KMS-11 (cell line): ENCODE data around the gene NAT8L.
"Not testable (repeated sequence)": the region's sequence is repeated elsewhere in the genome, so short reads cannot be mapped to it uniquely, and the experiment has no call there.

Experiments
- H2AFZ ChIP-seq: fragments of 200-600 bp; sonication (generic); 2 replicates; pipeline ENCODE4 v1.6.1; 2016; ENCODE audit warnings: antibody characterized with exemption, mixed run types, low read depth
- H3K27ac ChIP-seq: fragments of 200-600 bp; sonication (generic); 2 replicates; pipeline ENCODE4 v1.6.1; 2016; ENCODE audit warnings: mild to moderate bottlenecking, mixed run types
- H3K27me3 ChIP-seq: fragments of 200-600 bp; sonication (generic); 2 replicates; pipeline ENCODE4 v1.6.1; 2017; ENCODE audit warnings: mild to moderate bottlenecking, low read depth, mixed run types, moderate library complexity; ENCODE audit not compliant: insufficient read depth
- H3K36me3 ChIP-seq: fragments of 200-600 bp; sonication (generic); 2 replicates; pipeline ENCODE4 v1.6.1; 2017; ENCODE audit warnings: mild to moderate bottlenecking, mixed run types; ENCODE audit not compliant: insufficient read depth
- H3K4me1 ChIP-seq: fragments of 200-600 bp; sonication (generic); 2 replicates; pipeline ENCODE4 v1.6.1; 2016; ENCODE audit warnings: mild to moderate bottlenecking, low read depth, mixed run types; ENCODE audit not compliant: poor library complexity, severe bottlenecking
- H3K4me2 ChIP-seq: fragments of 200-600 bp; sonication (generic); 2 replicates; pipeline ENCODE4 v1.7.0; 2016; ENCODE audit warnings: mild to moderate bottlenecking, mixed run types
- H3K4me3 ChIP-seq: fragments of 200-600 bp; sonication (generic); IDR thresholded peaks from 2 replicates; pipeline ENCODE4 v1.6.1; 2017; ENCODE audit warnings: low read depth, low read length, mixed read lengths; ENCODE audit not compliant: insufficient read depth
- H3K79me2 ChIP-seq: fragments of 200-600 bp; sonication (generic); 2 replicates; pipeline ENCODE4 v1.6.1; 2016; ENCODE audit warnings: low read depth, mixed run types; ENCODE audit not compliant: insufficient read depth
- H3K9ac ChIP-seq: fragments of 200-600 bp; sonication (generic); 2 replicates; pipeline ENCODE4 v1.6.1; 2016; ENCODE audit warnings: mild to moderate bottlenecking, mixed run types
- H4K20me1 ChIP-seq: fragments of 200-600 bp; sonication (generic); 2 replicates; pipeline ENCODE4 v1.6.1; 2016; ENCODE audit warnings: mild to moderate bottlenecking, mixed run types; ENCODE audit not compliant: insufficient read depth
- TF ChIP-seq, protein P1 (sequence below): fragments of 200-600 bp; sonication (generic); conservative IDR thresholded peaks from 2 replicates; pipeline ENCODE4 v1.6.1; 2017; ENCODE audit warnings: low read depth, mild to moderate bottlenecking, antibody characterized with exemption, low read length, moderate library complexity, mixed read lengths

NAT8L gene, protein sequence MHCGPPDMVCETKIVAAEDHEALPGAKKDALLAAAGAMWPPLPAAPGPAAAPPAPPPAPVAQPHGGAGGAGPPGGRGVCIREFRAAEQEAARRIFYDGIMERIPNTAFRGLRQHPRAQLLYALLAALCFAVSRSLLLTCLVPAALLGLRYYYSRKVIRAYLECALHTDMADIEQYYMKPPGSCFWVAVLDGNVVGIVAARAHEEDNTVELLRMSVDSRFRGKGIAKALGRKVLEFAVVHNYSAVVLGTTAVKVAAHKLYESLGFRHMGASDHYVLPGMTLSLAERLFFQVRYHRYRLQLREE

DNA sequence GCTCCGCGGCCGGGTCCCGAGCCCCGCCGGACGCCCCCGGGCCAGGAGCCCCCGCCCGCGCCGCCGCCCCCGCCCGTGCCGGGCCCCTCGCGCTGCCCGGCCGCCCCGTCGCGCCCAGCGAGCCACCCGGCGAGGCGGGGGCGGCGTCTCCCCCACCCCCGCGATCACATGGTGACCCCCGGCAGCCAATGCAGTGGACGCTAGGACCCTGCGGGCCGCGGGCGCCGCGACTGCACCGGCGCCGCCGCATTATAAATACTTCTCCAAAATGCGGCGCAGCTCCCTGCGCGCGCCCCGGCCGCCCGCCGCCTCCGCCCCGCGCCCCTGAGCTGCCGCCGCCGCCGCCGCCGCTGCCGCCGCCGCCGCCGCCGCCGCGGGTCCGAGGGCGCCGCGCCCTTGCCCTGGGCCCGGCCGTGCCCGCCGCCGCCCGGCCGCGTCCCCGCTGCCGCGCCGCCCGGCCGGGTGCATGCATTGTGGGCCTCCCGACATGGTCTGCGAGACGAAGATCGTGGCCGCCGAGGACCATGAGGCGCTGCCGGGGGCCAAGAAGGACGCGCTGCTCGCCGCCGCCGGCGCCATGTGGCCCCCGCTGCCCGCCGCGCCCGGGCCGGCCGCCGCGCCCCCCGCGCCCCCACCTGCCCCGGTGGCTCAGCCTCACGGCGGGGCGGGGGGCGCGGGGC lies at the start of gene NAT8L:
NAT8L (plus strand) TSS at position 282 of the 680 bp plus-strand sequence; CDS start at position 467, 185 bp downstream.
- H3K9ac ChIP-seq: no peak within 1 kb of the TSS
- no peak within 1 kb of the TSS for H2AFZ ChIP-seq
- H3K4me2 ChIP-seq: no peak within 1 kb of the TSS
- H3K27me3 ChIP-seq: no peaks in the 10 kb centered on the region
- no peaks in the 10 kb centered on the region for H3K4me1 ChIP-seq
- TF ChIP-seq, protein P1, sequence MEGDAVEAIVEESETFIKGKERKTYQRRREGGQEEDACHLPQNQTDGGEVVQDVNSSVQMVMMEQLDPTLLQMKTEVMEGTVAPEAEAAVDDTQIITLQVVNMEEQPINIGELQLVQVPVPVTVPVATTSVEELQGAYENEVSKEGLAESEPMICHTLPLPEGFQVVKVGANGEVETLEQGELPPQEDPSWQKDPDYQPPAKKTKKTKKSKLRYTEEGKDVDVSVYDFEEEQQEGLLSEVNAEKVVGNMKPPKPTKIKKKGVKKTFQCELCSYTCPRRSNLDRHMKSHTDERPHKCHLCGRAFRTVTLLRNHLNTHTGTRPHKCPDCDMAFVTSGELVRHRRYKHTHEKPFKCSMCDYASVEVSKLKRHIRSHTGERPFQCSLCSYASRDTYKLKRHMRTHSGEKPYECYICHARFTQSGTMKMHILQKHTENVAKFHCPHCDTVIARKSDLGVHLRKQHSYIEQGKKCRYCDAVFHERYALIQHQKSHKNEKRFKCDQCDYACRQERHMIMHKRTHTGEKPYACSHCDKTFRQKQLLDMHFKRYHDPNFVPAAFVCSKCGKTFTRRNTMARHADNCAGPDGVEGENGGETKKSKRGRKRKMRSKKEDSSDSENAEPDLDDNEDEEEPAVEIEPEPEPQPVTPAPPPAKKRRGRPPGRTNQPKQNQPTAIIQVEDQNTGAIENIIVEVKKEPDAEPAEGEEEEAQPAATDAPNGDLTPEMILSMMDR: no peak
- no peak within 1 kb of the TSS for H3K4me3 ChIP-seq
- no peaks in the 10 kb centered on the region for H4K20me1 ChIP-seq
- H3K79me2 ChIP-seq: no peaks in the 10 kb centered on the region
- H3K27ac ChIP-seq: no peak within 1 kb of the TSS
- no peaks in the 10 kb centered on the region for H3K36me3 ChIP-seq

DNA sequence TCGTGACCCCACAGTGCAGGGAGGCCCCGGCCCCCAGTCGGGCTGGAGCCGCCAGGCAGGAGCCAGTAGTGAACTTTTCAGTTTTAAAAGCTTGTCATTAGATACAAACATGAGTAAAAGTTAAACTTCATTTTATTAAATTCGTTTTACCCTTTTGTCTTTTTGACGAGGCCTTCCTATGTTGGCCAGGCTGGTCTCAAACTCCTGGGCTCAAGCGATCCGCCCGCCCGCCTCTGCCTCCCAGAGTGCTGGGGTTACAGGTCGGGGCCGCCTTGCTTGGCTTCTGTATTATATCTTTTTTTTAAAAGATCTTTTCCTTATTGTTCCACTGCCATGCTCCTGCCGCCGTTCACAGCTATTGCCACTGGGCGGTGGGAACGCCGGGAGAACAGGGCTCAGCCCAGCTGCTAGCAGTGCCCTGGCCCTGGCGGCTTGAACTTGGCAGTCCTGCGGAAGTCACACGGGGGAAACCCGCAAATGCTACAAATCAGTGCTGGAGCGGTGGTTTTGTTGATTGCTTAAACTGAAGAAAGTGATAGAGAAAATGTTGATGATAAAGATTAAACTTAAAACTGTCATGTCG lies 49.4 kb upstream of the NAT8L start:
- TF ChIP-seq, protein P1: no peak
- H4K20me1 ChIP-seq: no peaks in the 10 kb centered on the region
- peak overlapping the region; percentile 49 for H3K4me3 ChIP-seq
- peaks cover 26% of the 10 kb centered on the region for H3K79me2 ChIP-seq
- H3K27me3 ChIP-seq: no peaks in the 10 kb centered on the region
- H3K4me2 ChIP-seq: peak overlapping the region; percentile 25; the same call in 1 of the 2 replicates
- peak overlapping the region; percentile 73 for H2AFZ ChIP-seq
- H3K4me1 ChIP-seq: peaks cover 10% of the 10 kb centered on the region
- H3K9ac ChIP-seq: peak overlapping the region; percentile 96; the same call in 1 of the 2 replicates
- H3K36me3 ChIP-seq: no peaks in the 10 kb centered on the region
- H3K27ac ChIP-seq: peak overlapping the region; percentile 99

DNA sequence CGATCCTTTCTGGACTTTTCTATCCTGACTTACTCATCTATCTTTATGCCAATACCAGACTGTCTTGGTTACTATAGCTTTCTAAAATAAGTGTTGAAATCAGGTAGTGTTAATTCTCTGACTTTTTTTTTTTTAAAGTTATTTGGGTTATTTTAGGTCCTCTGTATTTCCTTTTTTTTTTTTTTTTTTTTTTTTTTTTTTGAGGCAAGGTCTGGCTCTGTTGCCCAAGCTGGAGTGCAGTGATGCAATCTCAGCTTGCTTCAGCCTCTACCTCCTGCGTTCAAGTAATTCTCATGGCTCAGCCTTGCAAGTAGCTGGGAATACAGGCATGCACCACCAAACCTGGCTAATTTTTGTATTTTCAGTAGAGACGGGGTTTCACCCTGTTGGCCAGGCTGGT lies 47.5 kb upstream of the NAT8L start:
- Histone ChIP-seq H3K27me3 (no peaks in the 10 kb centered on the region), H2AFZ (no peak overlapping the region), H3K4me3 (no peak overlapping the region), H3K4me2 (no peak overlapping the region), H3K36me3 (no peaks in the 10 kb centered on the region), H3K27ac (no peak overlapping the region), H4K20me1 (no peaks in the 10 kb centered on the region), H3K9ac (no peak overlapping the region), H3K4me1 (peaks cover 10% of the 10 kb centered on the region), H3K79me2 (peaks cover 13% of the 10 kb centered on the region)
- TF ChIP-seq, protein P1: no peak

DNA sequence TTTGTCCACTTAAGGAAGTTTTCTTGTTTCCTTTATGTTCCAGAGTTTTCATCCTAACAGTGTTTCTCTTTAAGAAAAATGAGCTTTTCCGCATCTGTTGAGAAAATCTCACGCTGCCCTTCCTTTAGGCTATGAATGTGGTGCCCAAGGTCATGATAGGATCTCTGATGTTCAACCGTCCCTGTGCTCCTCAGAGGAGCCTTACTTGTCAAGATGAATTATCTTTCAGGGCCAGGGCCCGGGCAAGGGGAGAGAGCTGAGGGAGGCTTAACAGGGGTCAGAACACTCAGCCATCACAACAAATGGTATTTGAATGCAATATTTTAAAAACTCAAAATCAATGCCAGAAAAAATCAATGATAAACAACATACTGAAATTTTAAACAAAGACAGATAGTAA lies 44.1 kb upstream of the NAT8L start:
- H3K36me3 ChIP-seq: no peaks in the 10 kb centered on the region
- no peak overlapping the region for H2AFZ ChIP-seq
- H3K79me2 ChIP-seq: no peaks in the 10 kb centered on the region
- no peaks in the 10 kb centered on the region for H4K20me1 ChIP-seq
- TF ChIP-seq, protein P1: no peak
- no peak overlapping the region for H3K4me2 ChIP-seq
- no peak overlapping the region for H3K4me3 ChIP-seq
- no peaks in the 10 kb centered on the region for H3K4me1 ChIP-seq
- H3K27ac ChIP-seq: no peak overlapping the region
- H3K9ac ChIP-seq: no peak overlapping the region
- H3K27me3 ChIP-seq: no peaks in the 10 kb centered on the region

DNA sequence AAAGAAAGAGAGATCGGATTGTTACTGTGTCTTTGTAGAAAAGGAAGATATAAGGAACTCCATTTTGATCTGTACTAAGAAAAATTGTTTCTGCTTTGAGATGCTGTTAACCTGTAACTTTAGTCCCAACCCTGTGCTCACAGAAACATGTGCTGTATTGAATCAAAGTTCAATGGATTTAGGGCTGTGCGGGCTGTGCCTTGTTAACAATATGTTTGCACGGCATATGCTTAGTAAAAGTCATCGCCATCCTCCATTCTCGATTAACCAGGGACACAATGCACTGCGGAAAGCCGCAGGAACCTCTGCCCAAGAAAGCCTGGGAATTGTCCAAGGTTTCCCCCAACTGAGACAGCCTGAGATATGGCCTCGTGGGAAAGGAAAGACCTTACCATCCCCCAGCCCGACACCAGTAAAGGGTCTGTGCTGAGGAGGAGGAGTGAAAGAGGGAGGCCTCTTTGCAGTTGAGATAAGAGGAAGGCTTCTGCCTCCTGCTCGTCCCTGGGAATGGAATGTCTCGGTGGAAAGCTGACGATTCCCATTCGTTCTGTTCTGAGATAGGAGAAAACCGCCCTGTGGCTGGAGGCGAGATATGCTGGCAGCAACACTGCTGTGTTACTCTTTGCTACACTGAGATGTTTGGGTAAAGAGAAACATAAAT lies 37.6 kb upstream of the NAT8L start:
- H3K9ac ChIP-seq, H2AFZ ChIP-seq, H4K20me1 ChIP-seq, H3K27ac ChIP-seq, H3K4me3 ChIP-seq, H3K4me1 ChIP-seq, H3K4me2 ChIP-seq, H3K27me3 ChIP-seq, H3K79me2 ChIP-seq, H3K36me3 ChIP-seq: not testable (repeated sequence)
